Right renal cortex interstitium (tissue), 3 donors: Measurements from ENCODE around the gene PANX2. TPM values are rescaled to one million over a fixed set of nuclear protein-coding genes. Genes with fewer than 3 reads are reported as not detected.
A peak's percentile ranks its signal among the peaks of the same experiment; 100 is the strongest.

Experiments used
- DNase-seq, 3 donors: peaks; one replicate each; pipeline ENCODE4 v3.0.0-alpha.2; 2013; ENCODE audit warnings: low read depth in 3 of 3, low spot score in 2 of 3
- polyA plus RNA-seq, 3 donors: library from polyadenylated mRNA; unstranded; fragments of 120-200 nt; gene quantifications; one replicate each; pipeline ENCODE4 v1.2.1, GENCODE V29; 2013; ENCODE audit not compliant: insufficient read length in 3 of 3

PANX2 gene
- polyA plus RNA-seq, 3 donors: 0.65 to 1.5 (median 1.1) TPM

- DNase-seq: no peak
These were observed 12.8 kb downstream of the PANX2 start for GRCh38 chr22:50183141-50183971.

- no peak for DNase-seq
These were observed 13.7 kb downstream of the PANX2 start for GRCh38 chr22:50184004-50184901.

- DNase-seq: no peak
These were observed 14.4 kb downstream of the PANX2 start for GRCh38 chr22:50184902-50185374.

DNA sequence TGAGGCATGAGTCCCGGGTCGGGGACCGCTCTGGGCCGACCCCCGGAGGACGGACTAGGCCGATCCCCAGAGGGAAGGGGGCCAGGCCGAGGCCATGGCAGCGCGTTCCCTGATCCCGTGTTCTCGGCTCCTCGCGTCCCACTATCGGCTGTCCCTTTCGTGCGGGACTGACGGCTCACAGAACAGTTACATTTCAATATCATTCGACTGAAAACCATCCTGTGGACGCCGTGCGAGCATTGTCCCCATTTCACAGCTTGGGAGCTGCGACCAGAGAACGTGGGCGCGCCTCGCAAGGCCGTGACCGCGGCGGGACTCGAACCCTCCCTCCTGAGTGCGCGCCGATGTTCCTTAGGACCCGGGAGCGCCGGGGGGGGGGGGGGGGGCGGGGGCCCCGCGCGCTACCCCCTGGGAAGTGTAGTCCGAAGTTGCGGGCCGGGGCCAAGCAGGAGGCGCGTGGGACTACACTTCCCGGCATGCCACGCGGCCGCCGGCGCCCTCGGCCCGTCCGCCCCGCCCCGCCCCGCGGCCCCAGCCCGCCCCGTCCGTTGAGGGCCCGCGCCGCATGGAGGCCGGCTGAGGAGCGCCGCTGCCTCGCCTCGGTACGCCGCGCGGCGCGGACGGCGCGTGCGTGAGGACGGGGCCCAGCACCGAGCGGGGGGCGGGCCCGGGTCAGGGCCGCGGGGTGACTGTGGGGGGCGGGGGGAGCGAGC, 15.0 kb downstream of the PANX2 start, which contains the start of gene TRABD:
Gene TRABD, plus strand, starts transcription at position 539 of the 713 bp plus-strand sequence. CDS start 7,148 bp downstream, outside the sequence.
- DNase-seq: peak in 2 of 3 donors; percentile 60 to 68

- no peak for DNase-seq
These were observed 15.7 kb downstream of the PANX2 start for GRCh38 chr22:50186181-50186714.

GRCh38 chr22:50186761-50187523, 16.4 kb downstream of the PANX2 start:
- DNase-seq: no peak

DNA sequence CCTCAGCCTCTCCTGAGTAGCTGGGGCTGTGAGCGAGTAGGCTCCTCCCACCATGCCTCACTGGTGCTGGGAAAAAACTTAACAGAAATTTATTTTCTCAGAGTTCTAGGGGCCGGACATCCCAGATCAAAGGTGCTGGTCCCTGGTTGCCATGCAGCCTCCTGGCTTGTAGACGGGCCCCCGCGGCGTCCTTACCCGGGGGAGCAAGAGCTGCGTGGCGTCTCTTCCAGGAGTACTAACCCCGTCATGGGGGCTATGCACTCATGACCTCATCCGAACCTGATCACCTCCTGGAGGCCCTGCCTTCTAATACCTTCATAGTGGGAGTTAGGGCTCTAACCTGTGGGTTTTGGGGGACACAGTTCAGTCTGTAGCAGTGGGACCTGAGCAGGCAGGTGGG, 17.8 kb downstream of the PANX2 start:
- DNase-seq: no peak

GRCh38 chr22:50189184-50189848, 18.8 kb downstream of the PANX2 start:
- no peak for DNase-seq

DNA sequence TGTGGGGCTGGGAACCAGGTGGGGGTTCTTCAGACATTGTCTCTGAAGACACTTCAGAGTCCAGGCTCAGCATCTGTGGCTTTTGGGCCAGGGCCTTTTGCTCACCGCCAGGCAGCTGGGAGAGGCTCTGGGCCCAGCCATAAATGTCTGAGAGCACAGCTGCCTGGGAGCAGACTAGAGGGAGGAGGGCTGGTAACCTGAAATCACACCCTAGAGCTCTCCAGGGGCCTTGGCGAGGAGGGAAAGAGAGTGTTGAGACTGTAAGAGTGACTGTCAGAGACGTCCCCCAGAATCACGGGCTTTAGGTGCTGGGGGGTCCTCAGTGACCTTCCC, 19.3 kb downstream of the PANX2 start:
- no peak for DNase-seq

DNA sequence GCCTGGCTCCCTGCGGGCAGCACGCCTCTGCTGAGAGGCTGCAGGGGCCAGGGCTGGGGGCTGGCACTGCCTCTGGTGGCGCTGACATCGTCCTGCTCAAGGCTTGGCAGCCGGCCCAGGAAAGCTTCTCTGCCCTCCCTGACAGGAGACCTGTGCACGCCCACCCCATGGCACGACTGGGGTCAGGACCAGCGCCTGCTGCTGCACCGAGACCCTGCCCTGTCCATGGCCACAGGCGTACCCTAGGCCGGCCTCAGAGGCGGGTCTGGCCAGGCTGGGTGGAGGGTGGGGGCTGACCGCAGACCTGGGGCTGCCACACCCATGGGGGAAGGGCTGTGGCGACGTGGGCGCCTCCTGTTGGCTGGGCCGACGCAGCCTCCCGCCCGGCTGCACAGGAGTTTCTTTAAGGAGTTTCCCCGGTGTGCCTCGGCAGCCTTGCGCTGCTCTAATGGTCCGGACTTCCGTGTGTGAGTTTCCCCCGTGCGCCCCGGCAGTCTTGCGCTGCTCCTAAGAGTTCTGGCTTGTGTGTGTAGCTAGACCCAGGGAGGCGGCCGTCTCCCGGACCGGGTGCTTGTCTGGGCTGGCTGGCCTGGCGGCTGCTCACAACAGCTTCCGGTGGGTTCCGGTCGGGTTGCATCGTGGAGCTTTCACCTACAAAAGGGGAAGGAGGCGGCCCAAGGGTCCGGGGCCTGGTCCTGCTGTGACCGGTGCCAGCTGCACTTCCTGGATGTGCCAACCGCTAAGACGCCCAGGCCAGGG, 19.8 kb downstream of the PANX2 start:
- DNase-seq: peak in 1 of 3 donors; percentile 55

DNA sequence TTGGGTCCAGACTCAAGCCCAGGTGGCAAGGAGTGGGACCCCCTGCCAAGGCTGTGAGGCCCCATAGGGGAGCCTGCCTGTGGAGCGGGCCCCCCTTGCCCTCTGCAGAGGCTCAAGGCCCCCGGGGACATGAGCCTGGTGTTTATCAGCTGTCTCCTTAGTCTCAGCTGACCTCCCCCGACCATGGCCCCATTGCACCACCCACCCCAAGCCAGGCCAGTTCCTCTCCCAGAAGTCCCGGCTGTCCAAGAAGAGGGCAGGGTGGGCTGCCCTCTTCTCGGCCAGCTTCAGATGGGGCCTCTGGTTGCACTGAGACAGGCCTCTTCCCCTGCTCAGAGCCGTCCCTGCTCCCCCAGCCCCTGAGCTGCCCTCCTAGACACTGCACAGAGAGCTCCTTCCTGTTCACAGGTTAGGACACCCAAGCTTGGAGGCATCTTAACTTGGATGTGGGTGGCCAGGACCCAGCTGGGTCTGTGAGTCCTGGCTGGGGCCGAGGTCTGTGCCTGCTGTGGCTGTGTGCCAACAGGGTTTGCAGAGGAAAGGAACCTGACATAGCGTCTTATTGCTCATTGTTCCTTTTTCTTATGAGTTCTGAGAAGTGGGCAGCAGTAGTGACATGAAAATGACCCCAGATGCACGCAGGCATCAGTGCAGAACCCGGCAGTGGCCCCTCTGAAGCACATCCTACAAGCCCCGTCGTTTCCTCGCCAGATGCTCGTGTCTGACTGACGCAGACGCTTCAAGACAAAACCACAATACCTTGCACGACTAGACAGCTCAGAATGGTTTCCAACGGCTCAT, 20.6 kb downstream of the PANX2 start:
- no peak for DNase-seq

DNA sequence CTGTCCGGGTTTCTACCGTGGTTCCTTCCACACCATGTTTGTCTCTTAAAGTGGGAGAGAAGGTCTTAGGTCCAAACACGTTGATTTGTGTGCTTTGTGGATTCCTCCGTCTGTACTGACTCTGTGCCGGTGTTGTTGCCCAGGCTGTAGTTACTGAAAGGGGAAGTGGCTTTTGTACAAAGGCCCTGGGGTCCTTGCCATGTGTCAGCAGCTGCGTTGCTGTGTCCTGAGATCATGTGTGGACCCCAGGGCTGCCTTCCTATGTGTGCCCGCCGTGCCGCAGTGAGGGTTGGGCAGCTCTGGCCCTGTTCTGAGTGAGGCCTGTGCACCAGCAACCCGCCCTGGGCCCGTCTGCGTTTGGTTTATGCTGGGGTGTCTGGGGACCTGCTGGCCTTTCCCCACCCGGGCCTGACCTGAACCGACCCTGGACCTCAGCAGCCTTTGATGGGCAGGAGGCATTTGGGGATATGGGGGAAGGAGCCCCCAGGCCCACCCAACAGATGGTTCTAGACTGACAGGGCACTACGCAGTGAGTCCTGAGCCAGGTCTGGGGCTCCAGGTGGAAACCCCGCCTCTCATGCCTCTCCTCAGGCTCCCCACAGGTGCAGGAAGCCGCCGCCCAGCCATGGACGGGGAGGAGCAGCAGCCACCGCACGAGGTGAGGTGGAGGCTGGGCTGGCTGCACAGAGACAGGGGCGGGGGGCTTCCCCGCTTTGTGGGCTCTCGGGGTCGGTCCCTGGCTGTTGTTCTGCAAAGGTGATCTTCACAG, 22.1 kb downstream of the PANX2 start:
- no peak for DNase-seq

- no peak for DNase-seq
These were observed 23.1 kb downstream of the PANX2 start for GRCh38 chr22:50193621-50194020.

DNA sequence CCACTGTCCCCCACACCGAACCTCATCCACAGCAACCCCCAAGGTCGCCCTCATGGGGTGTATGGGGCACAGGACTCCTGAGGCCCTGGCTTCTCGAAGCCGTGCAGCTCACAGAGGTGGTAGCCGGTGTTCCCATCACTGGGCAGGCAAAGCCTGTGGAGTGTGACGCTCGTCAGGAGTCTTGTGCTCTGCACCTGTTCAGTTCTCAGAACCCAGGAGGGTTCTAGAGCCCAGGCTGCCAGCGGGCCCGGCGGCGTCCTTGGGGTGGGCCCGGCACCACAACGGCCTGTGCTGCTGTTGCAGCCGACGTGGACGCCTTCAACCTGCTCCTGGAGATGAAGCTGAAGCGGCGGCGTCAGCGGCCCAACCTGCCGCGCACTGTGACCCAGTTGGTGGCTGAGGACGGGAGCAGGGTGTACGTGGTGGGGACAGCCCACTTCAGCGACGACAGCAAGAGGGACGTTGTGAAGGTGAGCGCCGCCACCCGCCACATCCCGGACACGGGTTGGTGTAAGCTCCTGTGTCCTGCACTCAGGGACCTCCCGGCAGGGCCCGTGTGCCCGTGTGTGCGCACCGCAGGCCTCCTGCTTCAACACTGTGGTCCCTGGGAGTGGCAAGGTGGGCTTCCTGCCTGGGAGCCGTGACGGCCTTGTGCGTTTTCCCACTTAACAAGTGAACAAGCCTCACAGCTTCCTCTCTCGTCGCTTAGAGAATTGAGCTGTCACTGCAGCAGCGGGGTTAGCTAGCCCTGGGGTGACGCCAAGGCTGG, 23.7 kb downstream of the PANX2 start:
- no peak for DNase-seq

DNA sequence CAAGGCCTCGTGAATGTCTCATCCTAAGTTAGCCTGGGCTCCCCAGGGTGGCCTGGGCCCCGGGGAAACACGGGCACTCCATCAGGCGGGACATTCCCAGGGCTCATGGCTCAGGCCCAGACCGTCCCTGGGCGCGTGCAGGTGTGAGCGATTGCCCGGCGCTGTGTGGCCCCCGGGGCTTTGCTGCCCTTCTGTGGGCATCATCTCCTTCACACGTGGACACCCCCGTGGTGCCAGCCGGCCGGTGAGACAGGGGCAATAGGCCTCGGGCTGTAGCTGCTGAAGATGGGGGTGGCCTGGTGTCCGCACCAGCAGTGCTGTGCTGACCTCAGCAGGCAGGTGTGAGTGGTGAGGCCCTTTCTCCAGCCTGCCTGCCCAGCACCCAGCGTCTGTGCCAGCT, 25.7 kb downstream of the PANX2 start:
- DNase-seq: no peak
